Stomach (tissue), 4 donors: ENCODE data around the gene OSBP2.

ENCODE experiments used
- CTCF ChIP-seq, 7 experiments: fragments of 450-650 bp in 4 of 7; fragments of 200-600 bp in 3 of 7; sonication (generic) in 3 of 7; IDR thresholded peaks; one replicate each; pipeline ENCODE4 v1.5.1; 2016 to 2019; ENCODE audit warnings: antibody characterized with exemption in 7 of 7, control low read depth in 2 of 7, mild to moderate bottlenecking in 1 of 7
- EP300 ChIP-seq: sonication (generic); formaldehyde crosslinking; IDR thresholded peaks from one replicate; pipeline ENCODE4 v1.6.1; 2017; ENCODE audit warnings: antibody characterized with exemption
- POLR2A ChIP-seq, 4 donors: fragments of 450-650 bp; IDR thresholded peaks; one replicate each; pipeline ENCODE4 v1.6.1; 2016; ENCODE audit warnings: antibody characterized with exemption in 4 of 4, control low read depth in 2 of 4, mild to moderate bottlenecking in 1 of 4, moderate library complexity in 1 of 4
- POLR2AphosphoS5 ChIP-seq, 3 donors: sonication (generic); formaldehyde crosslinking; IDR thresholded peaks; one replicate each; pipeline ENCODE4 v1.6.1; 2016; ENCODE audit warnings: antibody characterized with exemption in 3 of 3

GRCh38 chr22:30858976-30859713, 164.5 kb downstream of the OSBP2 start:
- no peak for TF ChIP-seq CTCF (IDR thresholded peaks at IDR 0.05)
- no peak for TF ChIP-seq POLR2AphosphoS5 (IDR thresholded peaks at IDR 0.05)
- TF ChIP-seq POLR2A (IDR thresholded peaks at IDR 0.05) = no peak
- no peak for TF ChIP-seq EP300
